CD4-positive, alpha-beta T cell treated with Interferon gamma for 1 hour (primary cell): ENCODE data around the gene ADAM12.

ENCODE experiments used
- DNase-seq: peaks from one replicate; pipeline ENCODE4 v3.0.0-alpha.2; 2020

ADAM12 gene

DNA sequence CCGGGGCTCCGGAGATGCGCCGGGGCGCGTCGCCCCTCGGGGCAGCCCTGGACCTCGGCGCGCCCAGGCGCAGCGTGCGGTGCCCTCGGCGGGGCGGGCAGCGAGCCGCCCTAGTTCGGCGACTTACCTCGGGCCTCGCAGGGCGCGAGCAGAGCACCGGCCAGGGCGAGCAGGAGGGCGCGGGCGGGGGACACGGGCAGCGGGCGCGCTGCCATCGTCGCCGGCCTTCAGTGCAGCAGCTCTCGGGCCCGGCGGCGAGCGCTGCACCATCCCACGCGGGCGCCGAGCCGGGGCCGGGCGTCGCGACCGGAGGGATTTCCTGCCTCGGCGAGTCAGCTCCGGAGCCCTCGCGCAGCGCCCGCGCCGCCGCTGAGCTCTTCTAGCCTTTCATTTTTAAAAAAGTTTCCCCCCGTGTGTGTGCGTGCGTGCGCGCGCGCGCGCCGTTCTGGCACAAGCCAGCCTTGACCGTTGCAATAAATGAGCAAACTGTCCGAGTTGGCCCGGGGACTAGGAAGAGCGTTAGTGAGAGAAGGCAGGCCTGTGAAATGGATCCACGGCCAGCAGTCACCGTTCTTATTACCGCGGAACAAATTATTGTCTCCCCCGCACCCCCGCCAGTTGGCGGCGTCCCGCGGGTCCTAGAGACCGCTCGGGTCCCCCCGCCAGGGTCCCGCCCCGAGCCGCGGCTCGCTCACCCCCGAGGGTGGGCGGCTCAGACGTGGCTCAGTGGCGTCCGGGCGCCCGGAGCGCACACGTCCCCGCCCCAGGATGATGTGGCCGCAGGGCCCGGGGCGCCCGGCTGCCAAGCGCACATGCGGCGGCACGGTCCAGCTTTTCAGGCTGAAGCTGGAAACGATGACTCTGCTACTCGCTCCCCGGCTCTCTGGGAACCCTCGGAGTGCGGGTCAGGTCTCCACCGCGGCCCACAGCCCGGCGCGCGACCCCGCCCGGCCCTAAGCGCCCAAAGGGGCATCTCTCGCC, at the start of gene ADAM12:
Gene ADAM12, minus strand, starts transcription at position 547 of the 981 bp plus-strand sequence. Its CDS starts 332 bp downstream, at position 215.
- DNase-seq, result no peak

DNA sequence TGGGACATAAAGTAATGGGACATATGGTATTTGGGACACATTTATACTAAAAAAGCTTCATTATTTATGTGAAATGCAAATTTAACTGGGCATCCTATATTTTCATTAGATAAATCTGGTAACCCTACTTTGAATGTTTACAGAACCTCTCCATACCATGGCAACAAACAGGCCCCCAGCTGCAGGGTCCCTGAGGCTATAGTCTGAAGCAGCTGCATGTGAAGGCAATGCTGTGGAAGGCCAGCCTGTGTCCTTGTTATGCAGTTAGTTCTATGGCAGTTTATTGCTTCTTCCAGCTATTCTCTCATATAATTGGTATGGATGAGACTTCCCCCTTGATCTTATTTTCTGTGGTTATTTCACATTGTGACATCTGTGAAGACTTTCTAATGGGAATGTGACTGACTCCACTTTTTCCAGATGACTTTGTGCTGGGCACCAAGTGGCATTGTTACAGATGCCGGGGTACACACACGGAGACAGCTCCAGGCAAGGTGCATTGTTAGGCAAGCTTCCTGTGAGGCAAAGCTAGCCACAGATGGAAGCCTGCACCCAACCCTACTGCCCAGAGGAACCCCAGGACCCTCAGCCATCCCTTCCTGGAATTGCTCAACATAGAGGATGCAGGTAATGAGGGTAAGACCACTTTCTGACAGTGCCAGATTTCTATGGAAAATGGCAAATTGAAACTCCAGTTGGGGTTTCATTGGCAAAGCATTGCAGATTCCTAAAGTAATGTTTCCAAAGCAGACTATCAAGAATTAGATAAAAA, 49.5 kb upstream of the ADAM12 start:
- DNase-seq, result no peak

DNA sequence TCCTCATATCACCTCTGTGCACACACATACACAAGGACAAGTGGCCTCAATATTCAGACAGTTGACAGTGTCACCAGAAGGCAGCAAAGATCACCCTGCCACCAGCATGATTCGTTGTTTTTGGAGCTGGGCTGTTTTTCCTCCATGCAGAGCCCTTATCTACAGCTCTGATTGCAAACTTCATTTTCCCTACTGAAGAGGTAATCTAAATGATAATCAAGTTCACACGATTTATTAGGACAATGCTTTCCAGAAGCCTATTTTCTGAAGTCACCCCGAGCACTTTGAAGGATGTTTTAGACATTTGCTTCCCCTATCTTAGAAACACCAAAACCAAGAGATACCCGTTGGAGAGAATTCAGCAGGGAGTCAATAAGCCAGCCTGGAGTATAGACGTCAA, 46.0 kb upstream of the ADAM12 start:
- no peak for DNase-seq

GRCh38 chr10:126433351-126433750, 45.1 kb upstream of the ADAM12 start:
- DNase-seq, result no peak

DNA sequence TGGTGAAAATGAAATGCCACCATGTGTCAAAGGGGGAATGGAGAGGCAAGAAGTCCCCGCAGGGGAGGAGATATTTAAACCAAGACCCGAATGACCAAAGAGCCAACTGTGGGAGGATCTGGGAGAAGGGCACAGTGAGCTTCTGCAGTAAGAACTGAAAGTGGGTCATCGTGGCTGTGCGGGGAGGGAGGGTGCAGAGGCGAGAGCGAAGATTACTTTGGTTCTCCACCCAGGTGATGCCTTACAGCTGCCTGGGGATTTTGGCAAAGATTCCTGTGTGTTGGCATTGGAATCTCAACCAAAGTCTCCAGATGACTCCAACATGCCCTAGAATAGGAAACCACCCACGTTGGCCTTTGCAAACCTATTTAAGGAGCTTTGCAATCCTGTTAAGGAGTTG, 44.2 kb upstream of the ADAM12 start:
- DNase-seq, result no peak

DNA sequence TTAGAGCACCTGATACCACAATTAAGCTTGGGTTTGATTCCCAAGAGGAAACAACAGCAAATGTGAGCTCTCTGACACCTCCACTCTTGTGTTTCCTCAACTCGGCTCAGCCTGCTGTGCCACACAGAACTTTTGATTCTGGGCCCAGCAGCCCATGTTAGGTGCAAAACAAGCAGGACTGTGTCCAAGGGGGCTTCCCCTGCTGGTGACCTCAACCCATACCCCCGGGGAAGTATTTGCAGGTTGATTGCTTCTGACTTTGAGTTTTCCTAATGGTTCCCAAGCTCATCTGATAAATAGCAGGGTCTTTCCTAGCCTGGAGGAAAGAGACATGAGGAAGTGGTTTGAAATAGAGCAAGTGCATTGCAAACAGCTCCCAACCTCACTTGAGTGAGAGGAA, 43.5 kb upstream of the ADAM12 start:
- DNase-seq, result no peak

- no peak for DNase-seq
Observed at GRCh38 chr10:126430512-126430911, 42.2 kb upstream of the ADAM12 start.

GRCh38 chr10:126429275-126429674, 41.0 kb upstream of the ADAM12 start:
- DNase-seq, result no peak

DNA sequence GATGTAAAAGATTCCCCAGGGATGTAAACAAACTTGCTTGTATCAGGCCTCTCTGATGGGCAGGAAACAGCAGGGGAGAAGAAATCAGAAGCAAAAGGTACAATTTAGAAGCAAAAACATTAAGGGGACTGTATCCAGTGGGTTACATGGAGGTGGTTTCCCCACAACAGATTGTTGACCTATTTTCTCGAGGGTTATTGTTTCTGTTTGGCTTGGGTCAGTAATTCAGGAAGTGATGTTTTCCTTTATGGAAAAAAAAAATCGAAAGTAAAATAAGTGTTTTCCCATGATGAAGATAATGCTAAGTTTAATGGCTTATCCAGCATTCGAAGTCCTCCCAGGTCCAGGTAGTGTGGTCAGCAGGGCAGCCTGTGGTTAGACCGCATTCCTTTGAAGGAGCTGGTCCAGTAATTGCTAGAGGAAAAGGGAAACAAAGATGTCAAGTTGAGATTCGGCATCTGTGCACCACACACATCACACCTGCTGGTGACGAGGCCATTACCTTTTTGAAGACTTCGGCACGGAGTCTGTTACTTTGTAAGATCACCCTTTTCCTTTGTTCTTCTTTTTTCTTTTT, 37.3 kb upstream of the ADAM12 start:
- no peak for DNase-seq

DNA sequence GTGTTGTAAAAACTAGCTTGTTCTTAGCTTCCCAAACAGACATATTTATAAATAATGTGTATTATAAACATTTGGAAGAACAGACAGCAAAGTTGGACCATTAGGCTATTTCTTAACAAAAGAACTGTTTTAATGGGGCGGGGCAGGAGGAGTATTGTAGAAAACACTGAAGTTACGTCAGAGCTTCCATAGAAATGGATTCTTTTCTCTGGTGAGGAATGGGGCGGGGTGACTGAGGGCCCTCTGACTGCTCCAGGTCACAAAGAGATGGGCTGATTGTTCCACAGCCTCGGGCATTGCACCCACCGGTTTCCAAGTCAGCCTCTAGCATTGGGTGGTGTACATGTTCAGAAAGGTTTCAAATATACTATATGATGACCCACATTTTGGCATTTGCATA, 36.8 kb upstream of the ADAM12 start:
- DNase-seq, result no peak

GRCh38 chr10:126423732-126424491, 35.6 kb upstream of the ADAM12 start:
- DNase-seq, result no peak

- DNase-seq, result no peak
Observed at GRCh38 chr10:126422567-126422966, 34.3 kb upstream of the ADAM12 start.

GRCh38 chr10:126421756-126422256, 33.5 kb upstream of the ADAM12 start:
- no peak for DNase-seq

- DNase-seq, result no peak
Observed at GRCh38 chr10:126420567-126421300, 32.5 kb upstream of the ADAM12 start.

GRCh38 chr10:126417220-126417825, 29.0 kb upstream of the ADAM12 start:
- no peak for DNase-seq

DNA sequence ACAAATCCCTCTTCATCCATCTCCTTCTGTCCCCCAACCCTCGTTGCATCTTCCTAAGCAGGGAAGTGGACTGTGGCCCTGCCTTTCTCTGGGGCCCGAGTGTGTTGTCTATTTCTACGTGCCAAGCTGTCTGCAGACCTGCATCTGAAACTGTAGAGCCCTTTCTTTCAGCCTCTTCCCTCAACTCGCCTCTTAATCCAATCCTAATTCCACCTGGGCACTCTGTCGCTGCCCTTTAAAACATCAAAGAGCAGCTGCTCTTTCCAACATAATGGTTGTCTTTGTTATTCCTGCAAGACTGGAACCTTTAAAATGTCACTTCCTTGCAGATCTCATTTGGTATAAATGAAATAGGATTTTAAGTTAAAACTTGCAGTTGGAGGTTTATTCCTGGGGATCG, 21.5 kb upstream of the ADAM12 start:
- DNase-seq, result no peak

DNA sequence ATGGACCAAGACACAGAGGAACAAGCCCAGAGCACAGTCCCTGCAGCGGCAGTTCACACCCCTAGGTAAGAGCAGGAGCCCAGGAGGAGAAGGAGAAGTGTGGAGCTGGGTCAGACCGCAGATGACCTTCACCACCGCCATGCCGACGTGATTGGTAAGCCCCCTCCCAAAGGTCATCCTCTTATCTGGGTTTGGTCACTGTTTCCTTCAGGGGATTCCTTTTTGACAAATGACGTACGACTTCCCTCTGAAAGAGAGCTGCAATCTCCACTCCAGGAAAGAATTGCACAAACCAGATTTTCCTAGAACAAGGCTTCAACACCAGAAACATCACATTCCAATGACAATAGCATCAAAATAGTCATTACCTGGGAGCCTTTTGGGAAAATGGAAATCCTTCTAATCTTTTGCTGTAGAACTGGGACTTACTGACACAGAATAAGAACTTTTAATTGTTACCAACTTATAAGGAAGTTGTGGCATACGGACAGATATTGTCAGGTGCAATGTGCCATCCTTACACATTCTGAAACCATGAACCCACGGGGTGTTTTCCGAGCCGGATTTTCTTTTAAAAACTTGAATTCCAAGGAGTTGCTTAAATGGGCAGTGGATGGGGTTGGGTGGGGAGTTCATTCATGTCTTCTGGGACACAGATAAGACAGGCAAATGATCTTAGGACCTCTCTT, 20.8 kb upstream of the ADAM12 start:
- no peak for DNase-seq

DNA sequence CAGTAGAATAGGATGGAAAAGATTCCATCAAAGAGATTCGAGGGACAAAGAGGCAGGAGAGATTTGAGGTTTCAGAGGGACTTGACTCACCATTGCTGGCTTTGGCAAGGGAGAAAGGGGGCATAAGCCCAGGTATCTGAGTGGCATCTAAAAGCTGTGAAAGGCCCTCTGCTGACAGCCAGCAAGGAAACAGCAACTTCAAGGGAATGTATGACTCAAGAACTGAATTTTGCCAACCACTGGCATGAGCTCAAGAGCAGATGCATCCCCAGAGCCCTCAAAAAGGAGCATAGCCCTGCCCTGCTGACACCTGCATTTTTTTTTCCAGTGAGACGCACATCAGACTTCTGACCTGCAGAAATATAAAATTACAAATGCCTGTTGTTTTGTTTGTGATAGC, 19.6 kb upstream of the ADAM12 start:
- DNase-seq, result no peak

DNA sequence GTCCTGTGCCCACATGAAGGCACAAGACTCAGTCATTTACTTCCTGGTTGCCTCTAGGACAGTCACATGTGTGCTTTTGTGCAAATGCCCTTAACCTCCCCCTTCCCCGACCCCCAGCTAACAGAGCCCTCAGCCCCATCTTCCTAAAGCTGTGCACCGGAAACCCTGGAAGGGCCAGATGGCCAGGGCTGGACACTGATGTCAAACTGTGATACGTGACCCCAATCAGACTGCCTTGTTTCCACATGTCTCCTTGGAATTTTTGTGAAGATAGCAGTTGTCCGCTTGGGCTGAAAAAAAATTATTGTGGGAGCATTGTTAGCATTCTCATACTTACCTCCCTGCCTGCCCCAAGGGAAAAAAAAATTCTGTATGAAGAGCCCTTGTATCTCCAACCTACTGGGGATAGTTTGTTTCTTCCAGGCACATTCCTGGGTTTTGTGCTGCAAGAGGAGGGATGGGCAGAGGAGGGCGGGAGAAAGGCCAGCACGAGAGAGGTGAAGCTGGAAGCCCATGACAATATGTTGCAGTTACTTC, 17.0 kb upstream of the ADAM12 start:
- DNase-seq, result no peak
